GM12878 (cell line): ENCODE data around the gene GABRB2. TPM values are rescaled to one million over a fixed set of nuclear protein-coding genes. Genes with fewer than 3 reads are reported as not detected.

Experiments
- ATAC-seq: fragments of 200-7000 bp; cut with Tn5 transposase; 3 replicates; pipeline ENCODE4 v1.9.1; 2020; ENCODE audit warnings: mild to moderate bottlenecking, moderate library complexity
- BruUV-seq: library from RNA; stranded (reverse); fragments of 400-500 nt; replicated peaks from 2 replicates; lab custom pipeline; 2021; lab: Mats Ljungman, UMichigan
- CTCF ChIA-PET: fragments of 300-600 bp; sonication (Branson Sonifier 250); formaldehyde crosslinking; extraction: SDS; loops from one replicate; lab custom pipeline; 2021; ENCODE audit warnings: inconsistent platforms; lab: Yijun Ruan, JAX
- POLR2A ChIA-PET: fragments of 350-600 bp; formaldehyde crosslinking; extraction: SDS; loops from one replicate; lab custom pipeline; 2021; ENCODE audit warnings: inconsistent platforms; lab: Charles Lee
- RAD21 ChIA-PET: fragments of 300-600 bp; sonication (Branson Sonifier 250); formaldehyde crosslinking; loops from one replicate; lab custom pipeline; 2023; ENCODE audit warnings: antibody characterized with exemption; ENCODE audit not compliant: unreplicated experiment; lab: Charles Lee
- SMC1A ChIA-PET: fragments of 300-600 bp; sonication (Branson Sonifier 250); formaldehyde crosslinking; loops from one replicate; lab custom pipeline; 2023; ENCODE audit not compliant: unreplicated experiment, uncharacterized antibody; lab: Charles Lee
- DNase-seq: peaks from one replicate; pipeline ENCODE4 v3.0.0-alpha.2; 2011; ENCODE audit warnings: low read depth, low spot score
- FAIRE-seq: peaks from 3 replicates; lab custom pipeline; 2011; peaks lifted over from hg19 to GRCh38; lab: Jason Lieb, UNC
- H2AFZ ChIP-seq: 2 replicates; pipeline ENCODE4 v1.6.0; 2011; ENCODE audit warnings: low read depth, low read length, control low read depth; ENCODE audit not compliant: control insufficient read depth
- H3K27ac ChIP-seq: 2 replicates; pipeline ENCODE4 v1.5.1; 2011; ENCODE audit warnings: control low read depth; ENCODE audit not compliant: control insufficient read depth, insufficient read depth
- H3K27me3 ChIP-seq, 2 experiments: replicated peaks in 1 of 2; 2 replicates each; pipeline versions ENCODE4 v1.6.0 to v1.6.1; 2011; ENCODE audit warnings: low read length in 1 of 2; ENCODE audit not compliant: control insufficient read depth in 2 of 2, insufficient read depth in 2 of 2
- H3K36me3 ChIP-seq, 2 experiments: 2 replicates each; pipeline ENCODE4 v1.5.1; 2011; ENCODE audit warnings: low read length in 1 of 2; ENCODE audit not compliant: control insufficient read depth in 2 of 2, insufficient read depth in 2 of 2
- H3K4me1 ChIP-seq: 2 replicates; pipeline ENCODE4 v1.6.1; 2011; ENCODE audit warnings: mild to moderate bottlenecking, low read length, moderate library complexity, mixed read lengths; ENCODE audit not compliant: control insufficient read depth, insufficient read depth
- H3K4me2 ChIP-seq: 2 replicates; pipeline ENCODE4 v1.6.0; 2011; ENCODE audit warnings: control low read depth; ENCODE audit not compliant: control insufficient read depth, insufficient read depth
- H3K4me3 ChIP-seq: fragments of 200-600 bp; sonication (generic); 2 replicates; pipeline ENCODE4 v1.5.1; 2016
- H3K79me2 ChIP-seq: 2 replicates; pipeline ENCODE4 v1.6.0; 2011; ENCODE audit warnings: low read length; ENCODE audit not compliant: control insufficient read depth, insufficient read depth
- H3K9ac ChIP-seq: 2 replicates; pipeline ENCODE4 v1.8.0; 2011; ENCODE audit warnings: low read length, control low read depth, mixed read lengths; ENCODE audit not compliant: control insufficient read depth, insufficient read depth
- H3K9me3 ChIP-seq: replicated peaks from 3 replicates; pipeline ENCODE4 v1.5.1; 2011; ENCODE audit warnings: mild to moderate bottlenecking, low read length; ENCODE audit not compliant: control insufficient read depth, insufficient read depth
- H4K20me1 ChIP-seq: 2 replicates; pipeline ENCODE4 v1.6.0; 2011; ENCODE audit not compliant: control insufficient read depth, insufficient read depth
- ATF7 ChIP-seq: fragments of 450-650 bp; IDR thresholded peaks from 2 replicates; pipeline ENCODE4 v1.6.1; 2016; ENCODE audit warnings: low read depth, mild to moderate bottlenecking
- CBX3 ChIP-seq: fragments of 200-600 bp; sonication (generic); IDR thresholded peaks from 2 replicates; pipeline ENCODE4 v1.6.1; 2016; ENCODE audit warnings: low read depth, borderline replicate concordance
- EED ChIP-seq: sonication (generic); IDR thresholded peaks from 2 replicates; pipeline ENCODE4 v1.6.1; 2016; ENCODE audit warnings: antibody characterized with exemption, low read depth
- MTA2 ChIP-seq: fragments of 450-650 bp; IDR thresholded peaks from 2 replicates; pipeline ENCODE4 v1.6.1; 2016; ENCODE audit warnings: low read depth, mild to moderate bottlenecking, moderate library complexity
- MXI1 ChIP-seq: fragments of 150-350 bp; IDR thresholded peaks from 2 replicates; pipeline ENCODE4 v1.6.1; 2011; ENCODE audit warnings: low read depth, mild to moderate bottlenecking, inconsistent platforms, low read length, improper control_type of control experiment
- MYB ChIP-seq: fragments of 150-350 bp; IDR thresholded peaks from 2 replicates; pipeline ENCODE4 v1.6.1; 2014; ENCODE audit warnings: mild to moderate bottlenecking, low read depth, low read length, borderline replicate concordance
- NFYB ChIP-seq: IDR thresholded peaks from 2 replicates; pipeline ENCODE4 v1.6.1; 2011; ENCODE audit warnings: low read depth, mild to moderate bottlenecking, low read length, improper control_type of control experiment, moderate library complexity; ENCODE audit not compliant: insufficient read depth
- POU2F2 ChIP-seq: IDR thresholded peaks from 3 replicates; pipeline ENCODE4 v1.6.1; 2011; ENCODE audit warnings: low read depth, mild to moderate bottlenecking, low read length, borderline replicate concordance
- RUNX3 ChIP-seq: IDR thresholded peaks from 2 replicates; pipeline ENCODE4 v1.6.1; 2012; ENCODE audit warnings: low read length, inconsistent platforms
- SP1 ChIP-seq: IDR thresholded peaks from one replicate; pipeline ENCODE4 v1.6.1; 2011; ENCODE audit warnings: low read depth, low read length
- TCF12 ChIP-seq: IDR thresholded peaks from 2 replicates; pipeline ENCODE4 v1.6.1; 2011; ENCODE audit warnings: low read depth, mild to moderate bottlenecking, low read length
- USF1 ChIP-seq: IDR thresholded peaks from 2 replicates; pipeline ENCODE4 v1.6.1; 2011; ENCODE audit warnings: borderline replicate concordance, low read depth, mild to moderate bottlenecking, moderate library complexity, mixed read lengths, low read length; ENCODE audit not compliant: insufficient read depth; ENCODE audit errors: extremely low read length
- in situ Hi-C: fragments of 300-500 bp; cut with MboI; formaldehyde crosslinking; loops from 9 replicates; pipeline ENCODE4 v1.14.3; 2018; ENCODE audit warnings: mixed read lengths
- intact Hi-C: fragments of 100-400 bp; cut with micrococcal nuclease; formaldehyde crosslinking; loops from one replicate; pipeline ENCODE4 v1.14.2; 2022; ENCODE audit not compliant: unreplicated experiment
- polyA plus RNA-seq, 11 experiments: library from polyadenylated mRNA; depleted of rRNA in 4 of 11; unstranded in 6 of 11; stranded (reverse) in 5 of 11; fragments of >200 nt; fragmentation: Nextera tagmentation in 4 of 11; fragmentation: Illumina TruSeq in 1 of 11; extraction: Ambion mirVana in 4 of 11; extraction: Trizol in 1 of 11; gene quantifications; 1 replicate in 1 of 11; 2 replicates in 10 of 11; pipeline versions ENCODE4 v1.2.1 to v1.2.3, GENCODE V29; 2011 to 2016; ENCODE audit warnings: inconsistent platforms in 2 of 11, missing spikeins in 2 of 11, low read depth in 1 of 11
- total RNA-seq, 4 experiments: library from RNA; depleted of rRNA in 3 of 4; stranded (reverse); fragments of >200 nt in 3 of 4; fragmentation: Illumina TruSeq in 1 of 4; extraction: Trizol in 1 of 4; gene quantifications; 2 replicates each; pipeline versions ENCODE4 v1.2.1 to v1.2.3, GENCODE V29; 2013 to 2021
- TF ChIP-seq, protein P1 (sequence below): fragments of 450-650 bp; IDR thresholded peaks from 2 replicates; pipeline ENCODE4 v1.6.1; 2016; ENCODE audit warnings: mild to moderate bottlenecking
- TF ChIP-seq, protein P2 (sequence below): IDR thresholded peaks from 2 replicates; pipeline ENCODE4 v1.6.1; 2011; ENCODE audit warnings: low read depth, low read length, improper control_type of control experiment, borderline replicate concordance

The GABRB2 gene
- total and polyA plus RNA-seq, 10 of the 15 experiments (the other 5 are each of a cell fraction or from before 2014, with no cell fraction given): 0.12 to 0.85 (median 0.43) TPM

DNA sequence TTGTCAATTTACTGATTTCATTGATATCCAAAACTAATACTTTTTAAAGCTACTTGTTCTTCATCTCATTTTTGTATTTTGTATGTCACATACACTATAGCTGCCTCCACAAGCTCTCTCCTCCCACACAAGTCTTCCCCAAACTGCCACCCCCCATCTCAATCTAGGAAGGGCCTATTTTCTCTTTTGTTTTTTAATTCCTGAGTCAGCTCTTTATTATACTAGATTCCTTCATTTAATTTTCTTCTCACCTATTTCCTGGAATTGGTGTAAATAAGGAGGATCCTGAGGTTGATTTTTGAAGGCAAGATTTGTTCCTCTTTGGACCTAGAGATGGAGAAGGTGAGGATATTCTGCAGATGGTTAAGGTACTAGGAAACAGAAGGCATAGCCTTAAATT lies 277.4 kb downstream of the GABRB2 start:
- Histone ChIP-seq H3K27ac (no peak overlapping the region), H3K36me3 (no peaks in the 10 kb centered on the region), H3K4me3 (no peak overlapping the region), H2AFZ (no peak overlapping the region), H3K79me2 (no peaks in the 10 kb centered on the region), H3K4me1 (no peaks in the 10 kb centered on the region), H3K9ac (no peak overlapping the region), H3K27me3 (no peaks in the 10 kb centered on the region), H3K9me3 (no peaks in the 10 kb centered on the region), H4K20me1 (no peaks in the 10 kb centered on the region), H3K4me2 (no peak overlapping the region)
- ChIA-PET POLR2A (no interaction called here), CTCF (no interaction called here), SMC1A (no interaction called here), RAD21 (no interaction called here)
- in situ Hi-C loops (no loop called here), intact Hi-C loops (no loop called here)
- ATAC-seq (no peak), DNase-seq (no peak), FAIRE-seq (no peak)
- no TSS peak for BruUV-seq
- TF ChIP-seq NFYB (no peak), SP1 (no peak), EED (no peak), USF1 (no peak), RUNX3 (no peak), MXI1 (no peak), ATF7 (no peak), CBX3 (no peak), POU2F2 (no peak), TCF12 (no peak), MTA2 (no peak), MYB (no peak)
- TF ChIP-seq, protein P1, sequence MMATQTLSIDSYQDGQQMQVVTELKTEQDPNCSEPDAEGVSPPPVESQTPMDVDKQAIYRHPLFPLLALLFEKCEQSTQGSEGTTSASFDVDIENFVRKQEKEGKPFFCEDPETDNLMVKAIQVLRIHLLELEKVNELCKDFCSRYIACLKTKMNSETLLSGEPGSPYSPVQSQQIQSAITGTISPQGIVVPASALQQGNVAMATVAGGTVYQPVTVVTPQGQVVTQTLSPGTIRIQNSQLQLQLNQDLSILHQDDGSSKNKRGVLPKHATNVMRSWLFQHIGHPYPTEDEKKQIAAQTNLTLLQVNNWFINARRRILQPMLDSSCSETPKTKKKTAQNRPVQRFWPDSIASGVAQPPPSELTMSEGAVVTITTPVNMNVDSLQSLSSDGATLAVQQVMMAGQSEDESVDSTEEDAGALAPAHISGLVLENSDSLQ: no peak
- TF ChIP-seq, protein P2, sequence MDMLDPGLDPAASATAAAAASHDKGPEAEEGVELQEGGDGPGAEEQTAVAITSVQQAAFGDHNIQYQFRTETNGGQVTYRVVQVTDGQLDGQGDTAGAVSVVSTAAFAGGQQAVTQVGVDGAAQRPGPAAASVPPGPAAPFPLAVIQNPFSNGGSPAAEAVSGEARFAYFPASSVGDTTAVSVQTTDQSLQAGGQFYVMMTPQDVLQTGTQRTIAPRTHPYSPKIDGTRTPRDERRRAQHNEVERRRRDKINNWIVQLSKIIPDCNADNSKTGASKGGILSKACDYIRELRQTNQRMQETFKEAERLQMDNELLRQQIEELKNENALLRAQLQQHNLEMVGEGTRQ: no peak
